GM18873 (cell line): ENCODE measurements around the gene CREBBP.

Experiments used
- ATAC-seq: cut with Tn5 transposase; IDR thresholded peaks from one replicate; pipeline ENCODE4 v1.9.1; 2021; ENCODE audit warnings: mild to moderate bottlenecking, moderate library complexity, moderate number of reproducible peaks; ENCODE audit not compliant: unreplicated experiment, low FRiP score

Gene CREBBP

DNA sequence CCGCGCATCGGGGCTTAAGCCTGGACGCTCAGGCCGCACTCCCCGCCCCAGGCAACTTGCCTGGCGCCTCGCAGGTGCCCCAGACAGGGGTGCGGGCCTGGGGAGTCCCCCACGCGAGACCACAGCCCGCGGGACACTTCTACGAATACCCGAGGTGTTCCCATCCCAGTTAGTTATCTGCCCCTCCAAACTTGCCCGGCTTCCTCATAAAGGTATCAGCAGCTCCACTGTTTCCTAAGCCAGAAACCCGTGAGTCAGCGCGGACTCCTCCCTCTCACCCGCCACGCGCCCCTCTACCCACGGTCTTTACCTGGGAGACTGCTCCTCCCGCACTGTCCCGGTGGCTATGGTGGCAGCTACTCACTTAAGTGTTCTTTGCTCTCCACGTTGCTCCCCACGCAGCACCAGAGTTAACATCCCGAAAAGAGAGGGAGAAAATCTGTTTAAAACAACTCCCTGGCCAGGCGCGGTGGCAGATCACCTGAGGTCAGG is 1.0 kb upstream of the CREBBP start:
- ATAC-seq: no peak

DNA sequence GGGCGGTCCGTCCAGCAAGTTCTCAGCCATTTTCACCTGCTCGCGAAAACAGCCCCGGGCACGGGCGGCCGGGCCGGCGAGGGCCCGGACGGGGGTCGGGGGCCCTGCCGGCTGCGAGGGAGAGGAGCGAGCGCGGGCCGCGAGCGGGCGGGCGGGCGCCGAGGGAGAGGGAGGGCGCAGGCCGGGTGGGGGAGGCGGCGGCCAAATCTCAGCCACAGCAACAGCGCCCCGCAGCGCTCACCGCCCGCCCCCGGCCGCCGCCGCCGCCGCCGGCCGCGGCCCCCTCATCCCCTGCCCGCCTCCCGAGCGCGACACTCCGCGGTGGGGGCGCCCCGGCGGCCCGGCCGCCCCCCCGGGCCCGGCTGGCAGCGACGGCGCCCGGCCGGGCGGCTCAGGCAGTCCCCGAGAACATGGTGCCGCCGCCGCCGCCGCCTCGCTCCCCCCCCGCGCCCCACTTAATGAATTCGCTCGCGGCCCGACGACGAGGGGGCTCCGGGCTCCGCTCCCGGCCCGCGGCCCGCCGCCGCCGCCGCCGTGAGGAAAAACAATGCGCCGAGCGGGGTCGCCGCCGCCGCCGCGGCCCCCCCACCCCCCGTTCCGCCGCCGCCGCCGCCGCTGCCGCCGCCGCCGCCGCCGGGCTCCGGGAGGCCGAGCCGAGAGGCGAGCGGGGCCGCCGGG is 487 bp downstream of the CREBBP start:
- no peak for ATAC-seq

DNA sequence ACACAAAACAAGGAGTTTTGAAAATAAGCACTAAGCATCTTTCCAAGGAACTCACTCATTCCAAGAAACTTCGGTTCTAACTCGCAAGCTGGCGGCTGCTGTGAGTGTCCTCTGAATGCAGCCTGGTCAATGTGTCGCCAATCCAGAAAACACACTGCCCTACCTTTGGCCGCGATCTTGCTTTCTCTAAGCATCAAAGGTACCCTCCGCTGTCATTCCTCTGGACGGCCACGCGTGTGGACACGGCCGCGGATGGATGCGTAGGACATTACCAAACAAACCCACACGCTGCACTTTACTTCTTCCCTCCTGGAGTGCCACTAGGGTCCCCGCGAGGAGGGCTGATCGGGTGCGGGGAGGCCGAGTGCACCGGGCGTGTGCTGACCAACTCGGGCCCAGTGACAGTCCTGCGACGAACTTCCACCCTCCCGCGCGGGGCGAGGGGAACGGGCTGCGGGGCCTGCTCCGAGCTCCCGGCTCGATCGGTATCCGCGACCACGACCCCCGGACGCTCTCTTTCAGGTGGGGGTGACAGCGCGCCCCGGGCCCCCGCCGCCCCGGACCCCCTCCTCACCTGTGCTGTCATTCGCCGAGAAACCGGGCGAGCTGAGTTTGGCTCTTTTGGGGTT is 1.1 kb downstream of the CREBBP start:
- no peak for ATAC-seq

DNA sequence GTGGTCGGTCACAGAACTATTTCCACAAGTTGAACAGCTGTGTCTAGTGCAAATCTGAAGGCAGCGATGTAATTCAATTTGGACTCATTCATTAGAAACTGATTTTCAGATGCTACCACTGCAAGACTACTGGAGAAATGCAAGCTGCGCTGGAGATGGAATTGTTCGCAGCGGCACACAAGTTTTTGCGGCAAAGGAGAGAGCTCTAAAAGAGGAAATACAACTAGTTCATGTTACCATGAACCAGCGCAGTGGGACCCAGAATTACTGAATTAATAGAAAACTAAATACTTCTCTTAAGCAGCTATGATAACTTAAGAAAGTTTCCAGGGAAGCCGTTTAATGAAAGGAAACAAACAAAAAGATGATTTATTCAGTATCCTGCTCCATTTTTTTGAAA is 1.9 kb downstream of the CREBBP start:
- ATAC-seq: no peak

DNA sequence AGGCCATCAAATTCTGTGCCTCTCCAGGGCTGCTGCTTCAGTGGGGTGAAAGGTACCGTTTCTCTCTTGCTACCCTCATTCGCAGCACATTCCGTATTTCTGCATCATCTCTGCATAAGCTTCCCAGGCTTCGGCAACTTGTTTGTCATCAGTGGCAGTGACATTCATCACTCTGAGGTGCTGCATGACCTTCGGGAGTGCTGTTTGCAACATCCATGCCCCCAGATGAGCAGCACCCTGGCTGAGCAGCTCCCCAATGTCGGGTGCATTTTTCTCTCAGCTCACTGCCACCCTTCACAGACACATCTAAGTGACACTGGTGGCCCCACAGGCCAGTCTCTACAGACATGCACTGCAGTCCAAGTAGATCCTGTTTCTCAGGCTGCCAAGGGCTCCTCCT is 3.8 kb downstream of the CREBBP start:
- ATAC-seq: no peak

DNA sequence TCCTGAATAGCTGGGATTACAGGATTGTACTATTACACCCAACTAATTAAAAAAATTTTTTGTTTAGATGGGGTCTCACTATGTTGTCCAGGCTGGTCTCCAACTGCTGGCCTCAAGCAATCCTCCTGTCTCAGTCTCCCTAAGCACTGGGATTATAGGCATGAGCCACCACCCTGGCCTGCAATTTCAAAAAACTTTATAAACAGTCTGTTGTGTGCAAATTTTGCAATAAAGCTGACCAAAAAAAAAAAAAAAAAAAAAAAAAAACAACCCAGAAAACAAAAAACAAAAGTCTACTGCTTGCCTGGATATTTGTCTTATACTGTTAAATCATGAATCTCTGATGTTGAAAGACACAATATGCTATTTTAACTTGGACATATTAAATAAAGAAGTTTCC is 4.4 kb downstream of the CREBBP start:
- ATAC-seq: no peak

DNA sequence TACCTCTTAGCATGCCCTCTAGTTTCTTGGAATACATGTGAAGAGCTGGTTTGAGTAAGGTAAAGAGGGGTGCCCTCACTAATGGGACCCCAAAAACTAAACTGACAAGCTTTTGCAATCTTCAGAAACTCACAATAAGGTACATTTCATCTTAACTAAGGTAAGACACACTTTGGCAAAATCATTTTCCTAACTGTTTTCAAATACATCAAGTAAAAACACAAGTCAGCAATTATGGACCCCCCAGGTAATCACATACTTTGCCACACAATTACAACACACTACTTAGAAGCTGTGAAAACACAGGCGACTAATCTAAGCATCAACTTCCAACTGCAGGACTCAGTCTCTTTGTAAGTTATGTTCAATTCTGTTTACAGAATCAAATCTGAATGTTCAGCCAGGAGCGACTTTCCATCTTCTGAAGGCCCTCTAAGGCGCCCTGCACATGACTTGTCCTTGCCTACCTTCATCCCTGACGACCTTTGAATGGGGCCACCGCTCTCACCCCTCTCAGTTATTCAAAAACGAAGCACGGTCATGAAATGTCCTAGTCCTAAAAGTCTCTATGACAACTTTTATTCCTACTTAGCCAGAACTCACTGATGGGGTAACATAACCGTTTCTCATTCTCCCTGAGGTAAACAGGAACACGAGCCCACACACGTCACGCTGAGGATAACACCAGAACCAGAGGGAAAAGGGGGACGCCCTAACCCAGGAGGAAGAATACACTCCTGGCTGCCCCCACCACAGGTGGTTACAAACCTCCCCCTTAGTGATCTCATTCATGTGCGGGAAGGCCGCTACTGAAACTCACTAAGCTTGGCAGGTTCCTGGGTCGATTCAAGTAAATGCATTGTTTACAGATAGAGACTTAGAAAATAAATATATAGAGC is 5.5 kb downstream of the CREBBP start:
- ATAC-seq: no peak

DNA sequence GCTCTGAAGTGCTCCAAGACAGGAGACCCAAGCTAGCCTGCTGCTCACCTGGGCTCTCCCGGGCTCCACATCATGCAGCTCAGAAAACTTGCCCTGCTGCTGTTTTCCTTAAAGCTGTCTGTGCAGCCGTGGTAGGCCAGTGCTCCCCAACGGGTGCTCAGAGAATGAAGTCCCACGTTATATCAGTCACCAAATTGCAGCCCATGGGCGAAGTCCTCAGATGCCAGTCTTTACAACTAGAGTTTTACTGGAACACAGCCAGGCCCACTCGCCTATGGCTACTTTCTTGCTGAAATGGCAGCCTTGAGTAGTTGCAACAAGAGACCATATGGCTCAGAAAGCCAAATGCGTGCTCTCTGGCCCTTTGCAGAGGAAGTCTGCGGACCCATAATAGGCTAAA is 6.3 kb downstream of the CREBBP start:
- no peak for ATAC-seq

DNA sequence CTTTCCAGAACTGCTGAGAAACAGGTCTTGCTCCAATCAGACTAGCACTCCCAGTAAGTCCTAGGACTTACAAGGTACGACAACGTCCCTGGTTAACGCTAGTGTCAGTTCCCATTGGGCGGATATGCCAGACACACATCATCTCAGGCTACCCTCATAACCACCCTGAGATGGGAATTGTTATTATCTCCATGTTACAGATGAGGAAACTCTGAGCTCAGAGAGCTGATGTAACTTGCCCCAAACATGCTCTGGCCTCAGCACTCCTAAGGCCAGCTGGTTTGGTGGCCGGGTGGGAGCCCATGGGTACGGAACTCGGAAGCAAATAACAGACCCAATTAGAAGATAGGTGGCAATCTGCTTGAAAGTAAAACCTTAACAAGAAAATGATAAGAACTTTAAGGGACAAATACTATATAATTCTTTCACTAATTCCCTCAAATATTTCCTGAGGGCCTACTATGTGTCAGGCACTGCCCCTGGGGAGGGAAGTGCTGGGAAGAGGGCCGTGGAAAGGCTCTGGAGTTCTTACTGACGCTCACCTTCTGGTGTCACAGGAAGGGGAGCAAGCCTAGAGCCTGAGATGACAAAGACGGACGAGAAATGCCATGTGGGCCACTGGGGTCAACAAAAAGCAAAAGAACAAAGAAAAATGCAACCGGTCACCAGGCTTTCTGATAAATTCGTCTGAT is 6.9 kb downstream of the CREBBP start:
- ATAC-seq: no peak

DNA sequence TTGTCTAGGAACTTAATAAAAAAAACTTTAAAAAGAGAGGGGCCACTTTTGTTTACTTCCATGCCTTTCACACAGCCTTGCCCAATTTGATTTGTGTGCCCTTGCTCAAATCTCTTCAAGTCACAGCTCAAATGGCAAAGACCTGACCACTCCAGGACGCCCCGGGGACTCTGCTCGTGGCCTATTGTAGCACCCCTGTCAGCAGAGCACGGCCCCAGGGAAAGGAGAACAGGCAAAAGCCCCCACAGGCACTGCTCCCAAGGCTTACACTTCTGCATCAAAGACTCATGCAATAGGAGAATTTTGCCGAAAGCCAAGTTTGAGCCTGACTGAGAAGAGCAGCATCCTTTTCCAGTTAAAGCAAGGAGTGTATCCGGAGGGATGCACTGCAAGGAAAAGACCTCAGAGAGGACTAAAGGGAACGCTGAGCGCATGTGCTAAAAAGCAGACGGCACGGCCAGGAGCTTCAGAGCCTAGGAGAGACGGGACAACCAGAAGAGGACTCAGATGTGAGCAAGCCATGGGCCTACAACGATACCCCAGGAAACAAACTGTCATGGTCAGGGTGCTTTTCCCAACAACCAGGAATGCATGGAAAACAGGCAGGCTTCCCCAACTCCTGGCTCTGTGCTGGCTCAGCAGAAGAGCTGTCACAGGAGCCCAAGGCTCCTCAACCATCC is 8.2 kb downstream of the CREBBP start:
- ATAC-seq: no peak

DNA sequence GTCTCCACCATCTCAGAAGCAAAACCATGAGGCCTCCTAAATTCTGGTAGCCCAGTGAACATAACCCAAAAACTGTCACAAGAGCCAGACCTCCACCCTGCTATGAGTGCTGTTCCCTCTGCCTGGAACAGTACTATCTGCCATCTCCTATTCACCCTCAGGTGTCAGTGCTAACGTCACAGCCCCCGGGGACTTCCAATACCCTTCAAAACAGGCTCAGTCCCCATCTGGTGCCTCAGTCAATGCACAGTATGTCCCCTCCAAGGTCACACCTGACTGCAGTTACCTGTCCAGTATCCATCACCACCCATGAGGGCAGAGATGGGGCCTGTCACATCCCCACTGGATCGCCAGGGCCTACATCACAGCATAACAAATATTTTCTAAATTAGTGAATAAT is 11.5 kb downstream of the CREBBP start:
- ATAC-seq: no peak

DNA sequence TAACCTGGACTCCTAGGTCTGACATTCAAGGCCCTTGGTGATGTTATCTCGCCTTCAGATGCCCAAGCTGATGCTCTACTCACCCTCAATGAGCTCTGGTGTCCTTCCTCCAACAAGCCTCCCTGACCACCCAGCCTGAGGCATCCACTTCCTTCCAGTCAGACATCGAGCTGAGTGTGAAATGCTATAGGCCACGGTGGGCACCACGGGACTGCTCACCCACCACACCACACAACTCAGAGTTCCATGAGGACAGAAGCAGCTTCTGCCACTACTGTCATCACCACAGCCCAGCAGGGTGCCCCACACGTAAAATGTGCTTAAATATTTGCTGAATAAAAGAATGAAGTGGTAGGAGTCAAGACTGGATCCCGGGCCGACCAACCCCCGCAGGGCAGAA is 12.0 kb downstream of the CREBBP start:
- ATAC-seq: no peak

DNA sequence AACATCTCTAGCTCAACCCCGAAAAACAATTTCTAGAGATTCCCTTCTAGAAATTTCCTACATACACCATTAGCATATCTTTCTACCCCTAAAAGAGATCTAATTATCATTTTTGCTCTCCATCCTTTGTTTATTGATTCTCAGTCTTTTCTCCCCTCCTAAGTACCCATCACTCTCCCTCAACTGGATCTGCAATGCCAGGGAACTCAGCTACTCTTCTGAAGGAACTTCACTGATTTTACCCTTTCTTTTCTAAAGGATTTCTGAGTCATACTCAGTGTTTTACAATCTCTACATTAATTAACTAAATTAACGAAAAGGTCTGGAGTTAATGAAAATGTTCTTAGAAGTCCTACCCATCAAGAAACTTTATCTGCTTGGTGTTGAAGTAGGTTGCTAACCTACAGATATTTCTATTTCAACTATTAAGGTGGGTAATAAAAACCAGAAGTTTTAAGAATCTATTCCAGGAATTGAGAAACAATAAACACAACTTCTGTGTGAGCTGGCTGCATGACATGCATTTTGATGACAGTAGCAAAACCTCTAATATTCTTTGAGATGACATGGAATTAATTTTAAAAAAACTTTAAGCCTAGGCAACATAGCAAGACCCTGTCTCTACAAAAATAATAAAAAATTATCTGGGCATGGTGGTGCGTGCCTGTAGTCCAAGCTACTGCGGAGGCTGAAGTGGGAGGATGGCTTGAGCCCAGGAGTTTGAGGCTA is 13.6 kb downstream of the CREBBP start:
- ATAC-seq: no peak

DNA sequence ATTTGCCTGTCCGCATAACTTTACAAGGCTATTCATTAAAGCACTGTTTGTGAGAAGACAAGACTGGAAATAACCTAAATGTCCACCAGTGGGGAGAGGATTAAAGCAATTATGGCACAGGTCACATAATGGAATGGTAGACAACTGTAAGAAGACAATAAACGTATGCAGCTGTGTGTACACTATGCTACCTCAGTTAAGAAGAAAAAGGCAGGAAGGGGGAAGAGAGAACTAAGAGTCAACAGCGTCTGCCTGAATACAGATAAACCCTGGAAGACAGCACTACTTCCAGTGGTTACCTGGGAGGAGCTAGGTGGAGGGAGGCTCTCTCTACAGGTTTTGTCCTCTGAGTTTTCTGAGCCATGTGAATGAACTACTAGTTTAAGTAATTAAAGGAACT is 15.3 kb downstream of the CREBBP start:
- no peak for ATAC-seq

DNA sequence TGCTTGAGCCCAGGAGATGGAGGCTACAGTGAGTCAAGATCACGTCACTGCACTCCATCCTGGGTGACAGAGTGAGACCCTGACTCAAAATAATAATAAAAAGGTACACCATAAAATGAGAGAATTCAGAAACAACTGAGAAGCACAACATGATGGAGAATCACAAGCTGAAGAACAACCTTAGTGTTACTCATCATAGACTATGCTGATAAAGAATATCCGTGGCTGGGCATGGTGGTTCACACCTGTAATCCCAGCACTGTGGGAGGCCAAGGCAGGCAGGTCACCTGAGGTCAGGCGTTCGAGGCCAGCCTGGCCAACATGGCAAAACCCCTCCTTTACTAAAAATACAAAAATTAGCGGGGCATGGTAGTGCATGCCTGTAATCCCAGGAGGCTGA is 16.0 kb downstream of the CREBBP start:
- ATAC-seq: no peak

DNA sequence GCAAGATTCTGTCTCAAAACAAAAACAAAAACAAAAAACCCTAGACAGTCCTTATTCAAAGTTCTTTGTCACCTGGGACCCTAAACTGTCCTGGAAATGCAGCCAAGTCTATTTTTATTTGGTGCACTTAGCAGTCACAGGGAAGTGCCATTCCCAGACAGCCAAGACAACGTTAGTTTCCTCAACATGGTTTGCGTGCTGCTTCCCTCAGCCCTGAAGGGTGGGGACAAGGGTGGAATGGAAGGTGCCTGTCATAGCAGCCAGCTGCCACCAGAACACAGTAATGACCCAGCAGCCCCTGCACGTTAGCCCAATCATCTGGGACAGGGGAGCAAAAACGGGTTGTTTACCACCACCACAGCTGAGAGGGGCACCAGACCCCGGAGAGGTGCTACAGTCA is 16.9 kb downstream of the CREBBP start:
- no peak for ATAC-seq

DNA sequence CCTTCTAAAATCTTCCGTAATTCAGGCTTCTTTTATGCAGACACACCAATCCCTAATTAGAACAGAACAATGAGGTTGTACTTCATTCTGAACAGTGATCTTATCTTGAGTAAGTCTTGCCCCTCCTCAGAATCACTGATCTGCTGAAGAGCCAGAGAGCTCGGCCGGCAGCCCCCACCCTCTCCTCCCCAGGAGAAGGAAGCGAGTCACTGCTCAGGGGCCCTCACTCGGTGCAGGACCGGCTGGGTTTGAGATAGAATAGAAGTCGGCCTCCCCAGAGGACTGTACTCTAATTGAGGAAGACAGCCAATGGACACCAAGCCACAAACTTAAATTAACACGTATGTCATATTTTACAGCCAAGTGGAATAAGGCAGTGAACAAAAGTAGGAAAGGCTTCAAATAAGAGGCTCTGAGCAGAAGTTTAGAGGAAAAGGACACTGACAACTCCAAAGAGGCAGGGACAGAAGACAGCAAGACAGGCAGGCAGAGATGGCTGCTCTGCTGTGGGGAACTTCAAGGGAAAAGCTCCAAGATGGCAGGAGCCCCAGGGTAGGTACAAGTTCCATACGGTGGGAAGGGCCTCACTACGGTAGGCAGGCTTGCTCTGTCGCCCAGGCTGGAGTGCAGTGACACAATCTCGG is 18.6 kb downstream of the CREBBP start:
- ATAC-seq: no peak

DNA sequence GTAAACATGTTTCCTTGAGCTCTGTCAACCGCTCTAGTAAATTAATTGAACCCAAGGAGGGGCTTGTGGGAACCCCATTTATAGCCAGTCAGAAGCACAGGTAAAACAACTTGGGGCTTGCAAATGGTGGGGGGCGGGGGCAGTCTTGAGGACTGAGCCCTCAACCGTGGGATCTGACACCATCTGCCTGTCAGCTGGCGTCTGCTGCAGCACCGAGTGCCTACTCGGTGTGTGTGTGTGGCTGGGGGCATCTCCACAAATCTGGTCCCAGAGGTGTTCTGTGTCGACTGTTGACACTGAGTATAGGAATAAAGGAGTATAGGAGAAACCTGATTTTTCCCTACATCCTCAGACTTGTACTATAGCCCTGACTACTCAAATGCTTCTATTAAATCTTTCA is 20.6 kb downstream of the CREBBP start:
- no peak for ATAC-seq

DNA sequence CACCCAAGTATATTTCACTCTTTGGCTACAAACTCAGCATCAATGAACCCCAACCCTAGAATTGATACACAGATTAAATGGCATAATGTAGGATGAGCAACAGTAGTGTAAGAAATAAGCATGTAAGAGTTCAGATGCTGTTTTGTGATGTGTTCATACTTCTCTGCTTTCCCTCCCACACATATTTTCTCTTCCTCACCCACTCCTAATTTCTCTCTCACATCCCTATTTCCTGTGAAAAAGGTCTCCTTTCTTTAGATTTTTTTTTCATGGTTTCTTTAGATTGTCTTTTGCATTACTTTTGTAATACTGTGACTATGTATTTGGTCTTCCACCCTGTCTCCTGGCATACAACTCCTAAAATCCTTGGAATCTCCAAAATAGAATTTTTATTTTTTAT is 21.7 kb downstream of the CREBBP start:
- ATAC-seq: no peak
